ENCODE results near the gene GSTM4.
A peak's percentile ranks its signal among the peaks of the same experiment; 100 is the strongest.

Gene GSTM4

DNA sequence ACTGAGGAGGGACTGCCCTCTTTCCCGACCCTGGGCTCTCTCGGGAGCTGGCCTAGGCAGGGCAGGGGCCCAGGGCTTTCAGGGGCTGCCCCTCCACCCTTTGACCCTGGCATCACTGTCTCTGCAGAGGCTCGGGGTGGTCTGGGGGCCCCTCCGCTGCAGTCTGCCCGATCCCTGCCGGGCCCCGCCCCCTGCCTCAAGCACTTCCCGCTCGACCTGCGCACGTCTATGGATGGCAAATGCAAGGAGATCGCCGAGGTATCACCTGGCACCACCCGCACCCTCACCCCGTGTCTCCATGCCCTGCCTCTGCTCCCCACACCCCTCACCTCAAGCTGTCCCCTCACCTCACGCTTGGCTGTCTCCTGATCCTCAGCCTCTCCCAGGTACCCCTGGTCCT lies 30.7 kb upstream of the GSTM4 start:
- DNase-seq, result no peak

DNA sequence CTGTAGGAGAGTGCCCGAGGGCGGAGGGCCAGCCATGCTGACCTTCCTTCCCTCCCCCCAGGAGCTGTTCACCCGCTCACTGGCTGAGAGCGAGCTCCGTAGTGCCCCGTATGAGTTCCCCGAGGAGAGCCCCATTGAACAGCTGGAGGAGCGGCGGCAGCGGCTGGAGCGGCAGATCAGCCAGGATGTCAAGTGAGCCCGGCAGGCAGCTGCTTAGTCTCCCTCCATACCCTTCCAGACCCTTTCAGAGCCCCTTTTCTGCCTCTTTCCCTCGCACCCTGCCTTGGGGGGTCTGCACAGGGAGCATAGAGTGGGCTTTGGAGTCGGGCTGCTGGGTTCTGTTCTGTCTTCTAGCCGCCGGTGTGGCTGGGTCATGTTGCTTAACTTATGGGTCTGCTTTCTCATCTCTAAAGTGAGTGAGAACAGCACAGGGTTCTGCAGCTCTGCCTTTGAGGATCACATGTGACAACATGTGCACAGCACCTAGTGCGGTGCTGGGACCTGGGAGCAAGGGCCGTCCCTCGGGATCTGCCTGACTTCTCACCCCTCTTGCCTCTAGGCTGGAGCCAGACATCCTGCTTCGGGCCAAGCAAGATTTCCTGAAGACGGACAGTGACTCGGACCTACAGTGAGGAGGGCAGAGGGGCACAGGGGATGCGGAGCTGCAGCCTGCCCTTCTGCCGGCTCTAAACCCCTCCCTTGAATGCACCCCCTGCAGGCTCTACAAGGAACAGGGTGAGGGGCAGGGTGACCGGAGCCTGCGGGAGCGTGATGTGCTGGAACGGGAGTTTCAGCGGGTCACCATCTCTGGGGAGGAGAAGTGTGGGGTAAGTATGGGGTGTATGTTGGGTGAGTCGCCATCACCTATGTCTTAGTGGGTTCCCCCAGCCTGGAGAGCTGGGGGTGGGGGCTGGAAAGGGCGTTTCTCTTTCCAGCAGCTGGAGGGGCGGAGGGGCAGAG lies 30.0 kb upstream of the GSTM4 start:
- DNase-seq, result no peak

DNA sequence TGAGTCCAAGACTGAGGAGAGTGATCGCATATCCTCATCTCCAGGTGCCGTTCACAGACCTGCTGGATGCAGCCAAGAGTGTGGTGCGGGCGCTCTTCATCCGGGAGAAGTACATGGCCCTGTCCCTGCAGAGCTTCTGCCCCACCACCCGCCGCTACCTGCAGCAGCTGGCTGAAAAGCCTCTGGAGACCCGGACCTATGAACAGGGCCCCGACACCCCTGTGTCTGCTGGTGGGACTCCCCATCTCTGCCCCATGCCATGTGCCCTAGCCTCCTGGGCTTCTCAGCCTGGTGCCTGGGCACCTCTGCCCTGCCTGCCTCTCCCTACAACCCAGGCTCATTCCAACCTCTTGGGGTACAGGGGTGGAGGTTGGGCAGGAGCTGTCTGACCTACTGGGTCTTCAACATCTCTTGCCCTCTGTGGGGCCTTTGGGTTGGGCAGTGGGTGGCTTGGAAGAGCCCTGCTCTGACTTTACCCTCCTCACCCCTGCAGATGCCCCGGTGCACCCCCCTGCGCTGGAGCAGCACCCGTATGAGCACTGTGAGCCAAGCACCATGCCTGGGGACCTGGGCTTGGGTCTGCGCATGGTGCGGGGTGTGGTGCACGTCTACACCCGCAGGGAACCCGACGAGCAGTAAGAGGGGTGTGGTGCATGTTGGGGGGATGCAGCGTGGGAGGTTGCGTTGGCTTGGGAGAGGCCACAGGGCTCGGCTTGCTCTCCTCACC lies 29.1 kb upstream of the GSTM4 start:
- DNase-seq, result no peak

DNA sequence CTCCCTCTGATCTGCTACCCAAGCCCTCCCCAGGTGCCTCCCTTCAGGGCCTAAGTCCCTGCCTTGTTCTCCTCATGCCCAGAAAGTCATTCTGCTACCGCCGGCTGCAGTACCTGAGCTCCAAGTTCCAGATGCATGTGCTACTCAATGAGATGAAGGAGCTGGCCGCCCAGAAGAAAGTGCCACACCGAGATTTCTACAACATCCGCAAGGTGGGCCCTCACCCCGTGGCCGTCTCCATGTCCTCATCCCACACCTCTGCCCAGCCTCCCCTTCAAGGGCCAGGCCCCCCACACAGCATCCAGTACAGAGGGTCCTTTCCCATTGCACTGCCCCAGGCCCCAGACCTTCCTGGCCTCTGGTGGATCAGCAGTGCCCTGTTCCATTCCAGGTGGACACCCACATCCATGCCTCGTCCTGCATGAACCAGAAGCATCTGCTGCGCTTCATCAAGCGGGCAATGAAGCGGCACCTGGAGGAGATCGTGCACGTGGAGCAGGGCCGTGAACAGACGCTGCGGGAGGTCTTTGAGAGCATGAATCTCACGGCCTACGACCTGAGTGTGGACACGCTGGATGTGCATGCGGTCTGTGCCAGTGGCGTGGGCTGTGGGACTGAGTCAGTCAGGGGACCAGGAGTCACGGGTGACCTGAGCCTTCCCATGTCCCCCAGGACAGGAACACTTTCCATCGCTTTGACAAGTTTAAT lies 28.1 kb upstream of the GSTM4 start:
- no peak for DNase-seq

DNA sequence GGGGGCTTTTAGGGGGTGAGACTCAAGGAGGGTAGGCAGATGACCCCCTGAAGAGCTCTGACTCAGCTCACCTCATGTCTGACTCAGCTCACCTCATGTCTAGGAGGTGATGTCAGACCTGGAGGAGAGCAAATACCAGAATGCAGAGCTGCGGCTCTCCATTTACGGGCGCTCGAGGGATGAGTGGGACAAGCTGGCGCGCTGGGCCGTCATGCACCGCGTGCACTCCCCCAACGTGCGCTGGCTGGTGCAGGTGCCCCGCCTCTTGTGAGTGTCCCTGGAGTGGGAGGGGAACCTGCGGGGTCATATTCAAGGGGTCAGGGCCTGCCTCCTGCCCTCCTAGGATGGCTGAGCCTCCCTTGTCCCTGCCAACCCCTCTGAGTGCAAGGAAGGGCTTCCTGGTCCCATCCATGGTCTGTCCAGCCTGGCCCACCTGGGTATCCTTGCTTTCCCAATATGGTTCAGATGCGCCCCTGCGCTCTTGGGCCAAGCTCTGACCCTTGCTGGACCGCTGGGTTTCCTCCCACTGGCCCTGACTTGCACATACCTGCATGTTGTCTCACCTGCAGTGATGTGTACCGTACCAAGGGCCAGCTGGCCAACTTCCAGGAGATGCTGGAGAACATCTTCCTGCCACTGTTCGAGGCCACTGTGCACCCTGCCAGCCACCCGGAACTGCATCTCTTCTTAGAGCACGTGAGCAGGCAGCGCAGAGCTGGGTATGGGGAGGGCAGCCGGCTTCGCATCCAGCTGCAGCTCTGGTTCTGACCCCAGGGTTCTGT lies 27.2 kb upstream of the GSTM4 start:
- DNase-seq, result no peak

DNA sequence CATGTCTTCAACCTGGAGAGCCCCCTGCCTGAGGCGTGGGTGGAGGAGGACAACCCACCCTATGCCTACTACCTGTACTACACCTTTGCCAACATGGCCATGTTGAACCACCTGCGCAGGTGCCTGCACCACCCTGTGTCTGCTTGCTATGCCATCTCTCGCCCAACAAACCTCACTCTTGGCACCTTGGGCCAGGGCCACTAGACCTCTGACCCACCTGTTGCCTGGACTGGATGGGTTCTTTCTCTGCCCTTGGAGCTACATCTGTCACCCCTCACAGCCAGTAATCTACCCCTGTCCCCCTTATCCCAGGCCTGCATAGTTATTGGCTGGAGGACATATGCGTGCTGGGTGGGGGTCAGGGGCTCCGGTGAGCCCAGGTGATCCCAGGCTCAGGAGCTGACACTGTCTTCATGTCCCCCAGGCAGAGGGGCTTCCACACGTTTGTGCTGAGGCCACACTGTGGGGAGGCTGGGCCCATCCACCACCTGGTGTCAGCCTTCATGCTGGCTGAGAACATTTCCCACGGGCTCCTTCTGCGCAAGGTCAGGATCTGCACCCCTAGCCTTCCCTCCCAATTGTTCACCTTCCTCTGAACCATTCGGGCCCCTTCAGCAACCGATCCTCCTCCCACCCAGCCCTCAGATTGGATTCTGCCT lies 26.4 kb upstream of the GSTM4 start:
- no peak for DNase-seq

DNA sequence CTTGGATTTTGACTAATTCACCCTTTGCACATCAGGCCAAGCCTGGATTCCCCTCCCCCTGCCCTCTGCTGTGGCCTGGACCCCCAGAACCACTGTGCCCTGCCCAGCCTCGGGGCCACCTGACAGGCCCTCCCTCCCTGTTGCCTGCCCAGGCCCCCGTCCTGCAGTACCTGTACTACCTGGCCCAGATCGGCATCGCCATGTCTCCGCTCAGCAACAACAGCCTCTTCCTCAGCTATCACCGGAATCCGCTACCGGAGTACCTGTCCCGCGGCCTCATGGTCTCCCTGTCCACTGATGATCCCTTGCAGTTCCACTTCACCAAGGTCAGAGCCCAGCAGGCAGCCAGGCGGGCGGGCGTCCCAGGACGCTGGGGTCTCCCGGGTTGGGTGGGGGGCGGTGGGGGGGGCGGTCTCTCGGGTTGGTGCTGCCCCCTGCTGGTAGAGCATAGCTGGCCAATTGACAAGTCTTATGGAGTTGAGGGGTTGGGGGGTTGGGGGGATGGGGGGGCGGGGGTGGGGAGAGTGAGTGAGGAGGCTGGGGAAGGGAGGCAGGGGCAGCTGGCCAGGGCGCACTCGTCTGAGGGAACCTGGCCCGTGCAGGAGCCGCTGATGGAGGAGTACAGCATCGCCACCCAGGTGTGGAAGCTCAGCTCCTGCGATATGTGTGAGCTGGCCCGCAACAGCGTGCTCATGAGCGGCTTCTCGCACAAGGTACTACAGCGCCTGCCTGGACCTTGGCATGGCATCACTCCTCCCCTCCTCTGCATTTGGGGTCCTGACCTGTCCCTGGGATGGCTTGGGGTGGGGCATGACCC lies 25.6 kb upstream of the GSTM4 start:
- peak in 5 of 6 experiments; percentile 17 to 48 (median 31) for DNase-seq

DNA sequence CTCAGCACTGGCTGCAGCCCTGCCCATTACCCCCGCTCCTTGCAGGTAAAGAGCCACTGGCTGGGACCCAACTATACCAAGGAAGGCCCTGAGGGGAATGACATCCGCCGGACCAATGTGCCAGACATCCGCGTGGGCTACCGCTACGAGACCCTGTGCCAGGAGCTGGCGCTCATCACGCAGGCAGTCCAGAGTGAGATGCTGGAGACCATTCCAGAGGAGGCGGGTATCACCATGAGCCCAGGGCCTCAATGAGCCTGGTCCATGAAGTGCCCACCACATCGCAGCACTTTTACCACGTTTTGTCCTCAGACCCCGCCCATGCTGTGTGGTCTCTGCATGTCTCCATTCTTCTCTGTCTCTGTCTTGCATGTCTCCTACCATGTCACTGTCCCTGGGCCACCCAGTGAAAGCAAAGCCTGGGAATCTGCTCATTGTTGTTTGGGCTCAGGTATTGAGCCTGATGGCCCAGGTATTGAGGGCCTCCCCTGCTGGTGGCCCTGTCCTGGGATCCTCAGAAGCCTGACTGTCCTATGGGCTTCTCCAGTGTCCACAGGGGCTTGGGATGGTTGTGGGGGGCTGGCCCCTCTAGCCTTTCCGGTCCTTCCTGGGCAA lies 24.9 kb upstream of the GSTM4 start:
- DNase-seq, result no peak

DNA sequence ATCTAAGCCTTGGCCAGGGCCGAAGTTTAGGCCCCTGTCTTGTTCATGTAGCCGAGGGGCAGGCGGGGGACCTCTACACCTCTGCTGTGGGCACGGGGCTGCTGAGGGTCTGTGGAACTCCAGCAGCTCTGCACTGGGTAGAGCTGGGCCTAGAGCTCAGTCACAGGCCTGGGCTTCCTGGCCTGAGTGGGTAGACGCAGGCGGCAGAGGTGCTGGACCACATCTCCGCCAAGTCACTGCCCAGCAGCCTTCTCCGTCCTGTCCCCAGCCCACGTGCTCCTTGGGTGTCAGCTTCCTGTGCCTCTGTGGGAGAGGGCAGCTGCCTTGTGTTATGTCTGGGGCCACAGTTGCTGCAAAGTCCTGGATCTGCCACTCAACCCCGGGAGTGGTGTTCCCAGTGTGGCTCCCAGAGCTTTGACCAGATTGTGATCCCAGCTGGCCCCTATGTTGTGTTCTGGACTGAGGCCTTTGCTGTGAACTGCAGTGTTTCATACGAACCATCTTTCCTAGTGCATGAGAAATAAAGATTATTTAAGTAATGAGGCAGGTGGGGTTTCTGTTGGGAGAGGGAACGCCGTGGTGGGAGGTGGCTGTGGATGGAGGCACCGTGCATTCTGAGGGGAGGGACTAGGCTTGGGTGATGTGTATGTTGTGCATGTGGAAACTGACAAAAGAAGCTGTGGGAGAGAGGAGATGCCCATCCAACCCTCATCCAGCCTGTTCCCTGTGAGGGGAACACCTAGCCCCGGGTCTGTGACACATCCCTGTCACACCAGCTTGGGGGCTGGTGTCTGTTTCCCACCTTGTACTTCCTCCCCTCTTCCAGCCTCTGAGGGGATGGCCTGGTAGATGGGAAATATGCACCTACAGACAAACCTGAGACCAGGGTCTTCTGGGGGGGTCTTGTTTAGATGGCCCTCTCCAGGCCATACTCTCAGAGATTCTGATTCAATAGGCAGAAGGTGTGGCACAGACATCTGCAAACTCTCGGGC lies 24.1 kb upstream of the GSTM4 start:
- no peak for DNase-seq

DNA sequence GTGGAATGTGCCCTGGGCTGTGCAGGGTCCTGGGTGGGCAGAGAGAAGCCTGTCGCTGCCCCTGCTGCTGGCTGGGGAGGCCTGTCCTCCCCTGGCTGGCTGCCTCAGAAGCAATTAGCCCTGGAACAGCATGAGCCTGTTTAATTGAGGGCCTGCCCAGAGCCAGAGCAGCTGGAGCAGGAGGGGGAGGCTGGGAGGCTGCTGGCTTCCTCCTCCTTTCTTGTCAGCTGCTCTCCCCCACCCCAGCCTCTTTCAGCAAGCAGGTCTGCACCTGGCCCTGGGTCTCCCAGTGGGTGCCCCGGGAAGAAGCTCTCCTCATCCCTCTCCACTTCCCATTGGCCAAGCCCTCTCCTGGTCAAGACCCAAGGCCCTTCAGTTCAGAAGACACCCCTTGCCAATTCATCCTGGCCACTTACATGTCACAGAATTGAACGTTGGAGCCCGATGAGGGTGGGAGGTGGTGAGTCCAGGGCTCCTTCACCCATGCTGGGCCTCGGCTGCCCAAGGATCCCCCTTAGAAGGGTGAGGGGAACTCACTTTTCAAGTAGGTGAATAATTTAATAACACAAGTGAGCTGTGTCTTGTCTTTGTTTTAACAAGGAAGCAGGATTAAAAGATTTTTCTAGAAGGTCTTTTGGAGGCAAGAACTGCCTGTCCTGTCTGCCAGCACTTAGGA lies 23.1 kb upstream of the GSTM4 start:
- no peak for DNase-seq

DNA sequence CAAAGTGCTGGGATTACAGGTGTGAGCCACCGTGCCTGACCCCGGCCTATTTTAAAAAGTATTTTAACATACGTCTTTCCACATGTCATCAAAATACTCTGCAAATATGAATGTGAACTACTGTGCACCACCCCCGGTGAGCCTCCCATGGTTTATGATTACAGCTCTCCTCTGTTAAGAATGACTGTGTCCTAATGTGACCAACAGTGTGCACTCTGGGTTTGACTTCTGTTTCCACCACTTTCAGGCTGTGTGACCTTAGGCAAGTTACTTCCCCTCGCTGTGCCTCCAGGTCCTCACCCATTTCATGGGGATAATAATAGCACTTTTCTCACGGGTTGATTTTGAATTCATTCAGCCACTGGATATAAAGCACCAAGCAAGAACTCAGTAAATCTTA lies 21.6 kb upstream of the GSTM4 start:
- DNase-seq, result no peak

DNA sequence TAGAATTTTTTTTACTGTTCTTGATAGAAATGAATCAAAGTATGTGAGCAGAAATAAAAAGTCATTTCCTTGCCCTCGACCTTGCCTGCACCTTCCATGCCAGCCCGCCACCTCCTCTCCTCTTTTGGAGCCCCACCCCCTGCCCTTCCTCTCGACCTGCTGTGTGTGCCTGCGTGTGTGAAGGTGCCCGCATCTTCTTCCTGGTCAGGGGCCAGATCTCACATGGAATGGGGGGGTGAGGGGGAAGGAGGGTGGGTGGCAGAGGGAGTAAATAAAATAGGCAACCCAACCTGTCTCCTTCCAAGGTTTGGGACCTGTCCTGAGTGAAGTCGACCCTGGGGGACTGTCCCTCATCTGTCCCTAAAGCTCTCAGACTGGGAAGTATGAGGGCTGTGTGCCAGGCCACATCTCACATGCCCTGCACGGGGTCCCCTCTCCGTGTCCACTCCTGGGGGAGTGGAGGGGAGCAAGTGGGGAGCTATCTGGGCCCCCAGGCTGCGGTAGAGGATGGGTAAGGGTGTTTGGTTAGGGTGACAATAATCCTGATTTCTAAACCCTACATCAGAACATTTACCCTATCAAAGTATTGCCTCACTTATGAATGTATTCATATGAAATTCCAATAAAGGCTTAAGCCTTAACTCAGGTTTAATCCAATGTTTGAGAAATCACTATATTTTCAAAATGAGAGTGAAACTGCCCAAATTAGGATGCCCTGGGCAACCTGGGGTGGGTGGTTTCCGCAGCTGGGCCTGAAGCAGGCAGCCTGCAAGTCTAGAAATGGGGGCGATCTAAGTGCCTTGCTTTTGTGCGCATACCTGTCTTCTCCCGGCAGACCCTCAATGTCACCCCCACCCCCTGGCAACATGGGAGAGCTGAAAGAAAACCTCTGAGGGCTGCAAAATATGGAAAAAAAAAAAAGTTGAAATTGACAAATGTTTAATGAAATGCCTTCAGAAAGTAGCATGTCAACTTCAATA lies 20.8 kb upstream of the GSTM4 start:
- peak in 2 of 6 experiments; percentile 13 to 26 for DNase-seq

DNA sequence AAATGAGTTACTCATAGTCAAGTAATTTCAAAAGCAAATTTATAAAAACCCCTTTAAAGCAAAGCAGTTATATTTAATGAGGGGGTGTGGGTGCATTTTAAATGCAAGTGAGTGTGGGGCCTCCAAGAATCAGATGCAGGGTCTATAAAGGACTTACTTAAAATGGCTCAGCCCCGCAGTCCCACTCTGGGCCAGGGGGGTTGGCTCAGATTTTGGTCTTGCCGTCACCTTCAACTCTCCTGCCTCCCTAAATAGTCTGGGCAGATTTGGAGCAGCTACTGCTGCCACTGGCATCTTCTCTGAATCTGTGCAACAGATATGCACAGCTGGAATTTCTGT lies 20.1 kb upstream of the GSTM4 start:
- DNase-seq, result no peak

DNA sequence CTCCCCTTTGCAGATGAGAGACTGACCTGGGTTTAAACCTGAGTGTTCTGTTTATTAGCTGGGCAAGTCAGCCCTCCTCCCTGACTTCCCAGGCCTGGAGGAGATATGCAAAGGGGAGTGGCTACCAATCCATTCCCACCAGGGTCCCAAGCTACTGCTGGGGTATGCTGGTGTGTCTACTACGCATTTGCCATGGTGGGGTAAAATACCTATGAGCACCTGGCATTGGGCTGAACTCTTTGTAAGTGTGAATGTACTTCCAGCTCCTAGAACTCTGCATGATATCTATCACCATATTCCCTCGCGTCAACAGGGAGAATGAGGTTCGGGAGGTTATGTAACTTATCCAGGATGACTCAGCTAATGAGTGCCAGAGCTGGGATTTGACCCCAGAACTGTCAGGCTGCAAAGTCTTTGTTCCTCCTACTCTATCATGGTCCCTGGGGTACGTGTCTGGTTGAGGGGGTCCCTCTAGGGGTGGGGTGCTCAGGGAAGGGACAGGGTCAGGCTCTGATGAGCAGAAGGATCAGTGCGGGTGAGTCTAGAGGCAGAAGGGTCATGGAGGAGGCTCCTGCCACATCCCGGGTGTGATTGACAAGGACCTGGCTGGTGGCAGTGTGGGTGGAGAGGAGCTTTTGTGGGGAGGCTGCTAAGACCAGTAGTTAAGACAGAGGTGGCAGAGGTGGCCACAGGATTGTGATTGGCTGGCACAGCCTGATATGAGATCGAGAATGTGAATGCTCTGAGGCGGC lies 19.5 kb upstream of the GSTM4 start:
- no peak for DNase-seq

DNA sequence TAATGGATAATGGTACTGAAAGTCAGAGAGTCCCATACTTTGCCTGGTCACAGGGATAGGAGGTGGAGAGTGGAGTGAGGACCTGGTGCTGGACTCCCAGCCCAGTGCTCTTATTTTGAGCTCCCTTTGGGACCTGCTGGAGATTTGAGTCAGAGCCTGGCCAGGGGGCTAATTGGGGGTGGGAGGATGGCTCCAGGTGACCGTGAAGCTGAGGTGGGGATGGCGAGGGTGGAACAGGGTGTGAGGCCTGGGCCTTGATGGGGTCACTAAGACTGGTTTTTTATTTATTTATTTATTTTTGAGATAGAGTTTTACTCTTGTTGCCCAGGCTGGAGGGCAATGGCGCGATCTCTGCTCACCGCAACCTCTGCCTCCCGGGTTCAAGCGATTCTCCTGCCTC lies 18.5 kb upstream of the GSTM4 start:
- DNase-seq, result no peak

DNA sequence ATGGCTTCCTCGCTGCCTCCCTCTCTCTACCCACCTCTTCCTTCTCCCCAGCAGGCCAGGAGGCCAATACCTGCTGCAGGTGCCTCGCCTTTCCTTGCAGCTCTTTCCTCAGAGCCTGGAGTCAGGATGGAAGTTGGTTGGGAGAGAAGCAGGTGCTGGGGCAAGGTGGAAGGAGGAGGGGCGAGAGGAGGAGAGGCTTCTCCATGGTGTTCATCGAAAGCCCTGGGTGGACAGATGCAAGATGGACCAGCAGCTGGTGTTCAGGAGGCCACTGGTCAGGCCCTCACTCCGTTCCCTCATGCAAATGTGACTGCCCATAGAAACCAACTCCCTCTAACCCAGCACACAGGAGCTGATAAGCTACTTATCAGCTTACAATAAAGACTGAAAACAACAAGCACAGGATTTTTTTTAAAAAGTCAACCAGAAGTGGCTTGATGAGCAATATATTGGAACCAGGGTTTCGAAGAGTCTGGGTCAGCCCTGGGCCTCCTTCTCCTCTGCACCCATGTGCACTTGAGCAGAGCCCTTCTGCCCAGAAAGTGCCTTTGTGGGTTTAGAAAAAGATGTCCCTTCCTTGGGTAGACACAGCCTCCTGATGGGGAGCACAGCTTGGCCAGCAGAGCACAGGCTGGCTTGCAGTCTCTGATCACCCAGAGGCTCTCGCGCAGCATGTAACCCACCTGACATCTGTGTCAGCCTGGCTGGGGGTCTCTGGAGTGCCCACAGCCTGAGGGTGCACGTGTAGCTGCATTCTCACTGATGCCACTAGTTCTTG lies 16.6 kb upstream of the GSTM4 start:
- no peak for DNase-seq
